H9 (cell line): ENCODE data around the gene CTCFL. TPM values are rescaled to one million over a fixed set of nuclear protein-coding genes. Genes with fewer than 3 reads are reported as not detected.

Source experiments
- DNase-seq: peaks from one replicate; pipeline ENCODE4 v3.0.0-alpha.2; 2017
- H2AFZ ChIP-seq: one replicate; pipeline ENCODE4 v1.6.1; 2013; ENCODE audit warnings: mild to moderate bottlenecking, low read length, control low read depth, moderate library complexity
- H2AK5ac ChIP-seq: 2 replicates; pipeline ENCODE4 v1.6.1; 2013; ENCODE audit warnings: low read length, control low read depth, mixed read lengths; ENCODE audit not compliant: insufficient read length
- H2BK120ac ChIP-seq: one replicate; pipeline ENCODE4 v1.6.1; 2013; ENCODE audit warnings: low read depth, mild to moderate bottlenecking, low read length, control low read depth, inconsistent platforms; ENCODE audit not compliant: poor library complexity, severe bottlenecking
- H2BK12ac ChIP-seq: 2 replicates; pipeline ENCODE4 v1.6.1; 2013; ENCODE audit warnings: low read length, control low read depth, mixed read lengths, low read depth; ENCODE audit not compliant: insufficient read length
- H2BK15ac ChIP-seq: 2 replicates; pipeline ENCODE4 v1.6.1; 2013; ENCODE audit warnings: low read depth, low read length, control low read depth
- H2BK20ac ChIP-seq: one replicate; pipeline ENCODE4 v1.6.1; 2013; ENCODE audit warnings: low read depth, mild to moderate bottlenecking, low read length, control low read depth, inconsistent platforms; ENCODE audit not compliant: poor library complexity, severe bottlenecking
- H2BK5ac ChIP-seq: 2 replicates; pipeline ENCODE4 v1.6.1; 2013; ENCODE audit warnings: low read length, control low read depth, mixed read lengths; ENCODE audit not compliant: insufficient read length
- H3K14ac ChIP-seq: 2 replicates; pipeline ENCODE4 v1.6.1; 2013; ENCODE audit warnings: low read length, control low read depth; ENCODE audit not compliant: insufficient read depth
- H3K18ac ChIP-seq: 2 replicates; pipeline ENCODE4 v1.6.1; 2013; ENCODE audit warnings: low read depth, mild to moderate bottlenecking, mixed read lengths, low read length, control low read depth; ENCODE audit not compliant: insufficient read length
- H3K23ac ChIP-seq: 2 replicates; pipeline ENCODE4 v1.6.1; 2013; ENCODE audit warnings: low read length, control low read depth, mixed read lengths, low read depth; ENCODE audit not compliant: insufficient read length
- H3K23me2 ChIP-seq: 2 replicates; pipeline ENCODE4 v1.6.1; 2013; ENCODE audit warnings: low read depth, mild to moderate bottlenecking, mixed read lengths, low read length, control low read depth; ENCODE audit not compliant: insufficient read length, poor library complexity, severe bottlenecking
- H3K27ac ChIP-seq: 2 replicates; pipeline ENCODE4 v1.5.1; 2013; ENCODE audit warnings: low read length, control low read depth, mixed read lengths, low read depth; ENCODE audit not compliant: insufficient read length
- H3K27me3 ChIP-seq: 2 replicates; pipeline ENCODE4 v1.6.1; 2013; ENCODE audit warnings: low read length, control low read depth, inconsistent platforms; ENCODE audit not compliant: insufficient read depth
- H3K4ac ChIP-seq: 2 replicates; pipeline ENCODE4 v1.6.1; 2013; ENCODE audit warnings: low read depth, mild to moderate bottlenecking, control low read depth, inconsistent platforms, low read length, moderate library complexity
- H3K4me1 ChIP-seq: 2 replicates; pipeline ENCODE4 v1.6.1; 2013; ENCODE audit warnings: low read length, control low read depth, inconsistent platforms; ENCODE audit not compliant: insufficient read depth
- H3K4me2 ChIP-seq: 2 replicates; pipeline ENCODE4 v1.6.1; 2013; ENCODE audit warnings: low read length, control low read depth, mixed read lengths; ENCODE audit not compliant: insufficient read length, insufficient read depth
- H3K56ac ChIP-seq: 2 replicates; pipeline ENCODE4 v1.6.1; 2013; ENCODE audit warnings: low read depth, mild to moderate bottlenecking, mixed read lengths, low read length, control low read depth; ENCODE audit not compliant: insufficient read length
- H3K79me1 ChIP-seq: 2 replicates; pipeline ENCODE4 v1.6.1; 2013; ENCODE audit warnings: low read depth, mild to moderate bottlenecking, moderate library complexity, low read length, control low read depth, inconsistent platforms; ENCODE audit not compliant: insufficient read depth, poor library complexity, severe bottlenecking
- H3K79me2 ChIP-seq: 2 replicates; pipeline ENCODE4 v1.6.1; 2013; ENCODE audit warnings: low read length, control low read depth, inconsistent platforms; ENCODE audit not compliant: insufficient read depth
- H3K9ac ChIP-seq: 2 replicates; pipeline ENCODE4 v1.6.1; 2013; ENCODE audit warnings: low read length, control low read depth, mixed read lengths; ENCODE audit not compliant: insufficient read length; ENCODE audit errors: extremely low read depth
- H3K9me3 ChIP-seq: one replicate; pipeline ENCODE4 v1.6.1; 2013; ENCODE audit warnings: low read depth, low read length, inconsistent platforms; ENCODE audit not compliant: control insufficient read depth
- H3T11ph ChIP-seq: one replicate; pipeline ENCODE4 v1.6.1; 2013; ENCODE audit warnings: mild to moderate bottlenecking, low read length, control low read depth, inconsistent platforms
- H4K20me1 ChIP-seq: one replicate; pipeline ENCODE4 v1.6.1; 2013; ENCODE audit not compliant: control insufficient read depth, insufficient read length, insufficient read depth
- H4K5ac ChIP-seq: 2 replicates; pipeline ENCODE4 v1.6.1; 2013; ENCODE audit warnings: low read depth, mild to moderate bottlenecking, mixed read lengths, low read length, control low read depth; ENCODE audit not compliant: insufficient read length
- H4K8ac ChIP-seq: replicated peaks from 2 replicates; pipeline ENCODE4 v1.6.1; 2013; ENCODE audit warnings: low read length, control low read depth, mixed read lengths, low read depth; ENCODE audit not compliant: insufficient read length
- H4K91ac ChIP-seq: 2 replicates; pipeline ENCODE4 v1.6.1; 2013; ENCODE audit warnings: low read depth, mild to moderate bottlenecking, moderate library complexity, mixed read lengths, low read length, control low read depth; ENCODE audit not compliant: insufficient read length
- H3K27ac Mint-ChIP-seq, 3 experiments: 2 replicates in 2 of 3; 3 replicates in 1 of 3; pipeline ENCODE4 v1.8.0; 2020 to 2021; ENCODE audit warnings: mixed read lengths in 3 of 3, mild to moderate bottlenecking in 1 of 3, moderate library complexity in 1 of 3
- H3K27me3 Mint-ChIP-seq: 2 replicates; pipeline ENCODE4 v1.8.0; 2021; ENCODE audit warnings: low read depth, mild to moderate bottlenecking, moderate library complexity, mixed read lengths
- H3K36me3 Mint-ChIP-seq, 3 experiments: 2 replicates in 2 of 3; 3 replicates in 1 of 3; pipeline ENCODE4 v1.8.0; 2020 to 2021; ENCODE audit warnings: low read depth in 3 of 3, mixed read lengths in 3 of 3; ENCODE audit not compliant: insufficient read depth in 1 of 3
- H3K4me1 Mint-ChIP-seq, 2 experiments: 2 replicates each; pipeline ENCODE4 v1.8.0; 2020; ENCODE audit warnings: mixed read lengths in 2 of 2
- H3K4me3 Mint-ChIP-seq, 2 experiments: 2 replicates in 1 of 2; 3 replicates in 1 of 2; pipeline ENCODE4 v1.8.0; 2020 to 2021; ENCODE audit warnings: mild to moderate bottlenecking in 2 of 2, mixed read lengths in 2 of 2, moderate library complexity in 1 of 2
- H3K9me3 Mint-ChIP-seq, 2 experiments: 2 replicates in 1 of 2; 3 replicates in 1 of 2; pipeline ENCODE4 v1.8.0; 2020; ENCODE audit warnings: mild to moderate bottlenecking in 2 of 2, mixed read lengths in 2 of 2, moderate library complexity in 1 of 2
- WGBS: extraction: QIAGEN DNeasy Blood & Tissue Kit; methylation state at CpG from one replicate; pipeline ENCODE4 v1.1.7; 2013; ENCODE audit warnings: missing lambda C conversion rate, low lambda C conversion rate, mixed read lengths; ENCODE audit not compliant: insufficient read length; ENCODE audit errors: extremely low coverage; 5-methylcytosine and 5-hydroxymethylcytosine counted together
- total RNA-seq: library from RNA; stranded (reverse); gene quantifications from 2 replicates; pipeline ENCODE4 v1.2.1, GENCODE V29; 2021
- TF ChIP-seq, protein P1 (sequence below): fragments of 200-600 bp; sonication (generic); conservative IDR thresholded peaks from 3 replicates; pipeline ENCODE4 v1.8.0; 2021; ENCODE audit warnings: antibody characterized with exemption, mild to moderate bottlenecking

Gene CTCFL
- total RNA-seq, 1 experiment from 2014 or later = 0.90 TPM

GRCh38 chr20:57529810-57530209 is 4.9 kb upstream of the CTCFL start:
- peaks cover 3 to 7% of the 10 kb centered on the region in 2 experiments; a peak in 3 of 4 replicates for H3K4me1 Mint-ChIP-seq
- Histone ChIP-seq H3K4me1 (no peaks in the 10 kb centered on the region), H2BK120ac (no peak overlapping the region), H3K9me3 (no peaks in the 10 kb centered on the region), H3K27me3 (no peaks in the 10 kb centered on the region), H3K56ac (no peak overlapping the region), H3K14ac (no peak overlapping the region; the same call in 1 of the 2 replicates), H2BK15ac (no peak overlapping the region), H3T11ph (no peak overlapping the region), H4K5ac (no peak overlapping the region), H4K8ac (no peak overlapping the region), H3K4ac (no peak overlapping the region), H3K79me1 (no peaks in the 10 kb centered on the region), H4K91ac (no peak overlapping the region), H2AFZ (no peak overlapping the region), H2BK12ac (no peak overlapping the region), H3K4me2 (no peak overlapping the region), H3K18ac (no peak overlapping the region), H3K9ac (no peak overlapping the region), H2AK5ac (no peak overlapping the region), H3K23me2 (no peaks in the 10 kb centered on the region), H3K27ac (no peak overlapping the region), H3K79me2 (no peaks in the 10 kb centered on the region), H3K23ac (no peak overlapping the region), H2BK20ac (no peak overlapping the region), H2BK5ac (no peak overlapping the region), H4K20me1 (no peaks in the 10 kb centered on the region)
- no peak for DNase-seq
- H3K36me3 Mint-ChIP-seq = peaks cover 0 to 7% (median 2%) of the 10 kb centered on the region in 3 experiments; a peak in 4 of 7 replicates
- no CpG with 5 or more reads among the region's 3 CpGs for WGBS
- H3K27ac Mint-ChIP-seq = no peak overlapping the region; a peak in 1 of 7 replicates
- H3K9me3 Mint-ChIP-seq = peaks cover 12 to 18% of the 10 kb centered on the region in 2 experiments; a peak in 4 of 5 replicates
- TF ChIP-seq, protein P1, sequence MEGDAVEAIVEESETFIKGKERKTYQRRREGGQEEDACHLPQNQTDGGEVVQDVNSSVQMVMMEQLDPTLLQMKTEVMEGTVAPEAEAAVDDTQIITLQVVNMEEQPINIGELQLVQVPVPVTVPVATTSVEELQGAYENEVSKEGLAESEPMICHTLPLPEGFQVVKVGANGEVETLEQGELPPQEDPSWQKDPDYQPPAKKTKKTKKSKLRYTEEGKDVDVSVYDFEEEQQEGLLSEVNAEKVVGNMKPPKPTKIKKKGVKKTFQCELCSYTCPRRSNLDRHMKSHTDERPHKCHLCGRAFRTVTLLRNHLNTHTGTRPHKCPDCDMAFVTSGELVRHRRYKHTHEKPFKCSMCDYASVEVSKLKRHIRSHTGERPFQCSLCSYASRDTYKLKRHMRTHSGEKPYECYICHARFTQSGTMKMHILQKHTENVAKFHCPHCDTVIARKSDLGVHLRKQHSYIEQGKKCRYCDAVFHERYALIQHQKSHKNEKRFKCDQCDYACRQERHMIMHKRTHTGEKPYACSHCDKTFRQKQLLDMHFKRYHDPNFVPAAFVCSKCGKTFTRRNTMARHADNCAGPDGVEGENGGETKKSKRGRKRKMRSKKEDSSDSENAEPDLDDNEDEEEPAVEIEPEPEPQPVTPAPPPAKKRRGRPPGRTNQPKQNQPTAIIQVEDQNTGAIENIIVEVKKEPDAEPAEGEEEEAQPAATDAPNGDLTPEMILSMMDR = no peak
- peaks cover 18% of the 10 kb centered on the region for H3K27me3 Mint-ChIP-seq
- H3K4me3 Mint-ChIP-seq = no peak overlapping the region
